WERI-Rb-1 (cell line): ENCODE measurements around the gene TMEM168.
"Not testable (repeated sequence)": the region's sequence is repeated elsewhere in the genome, so short reads cannot be mapped to it uniquely, and the experiment has no call there.

Experiments used
- DNase-seq: peaks from one replicate; pipeline ENCODE4 v3.0.0-alpha.2; 2020
- H3K27ac ChIP-seq: fragments of 250-450 bp; sonication (Bioruptor Pico); 2 replicates; pipeline ENCODE4 v1.5.1; 2020; ENCODE audit warnings: mild to moderate bottlenecking, moderate library complexity
- H3K27me3 ChIP-seq: fragments of 250-450 bp; sonication (Bioruptor Pico); 2 replicates; pipeline ENCODE4 v1.5.1; 2021; ENCODE audit warnings: mild to moderate bottlenecking, low read depth, moderate library complexity; ENCODE audit not compliant: insufficient read depth, severe bottlenecking
- H3K36me3 ChIP-seq: fragments of 250-450 bp; sonication (Bioruptor Pico); 2 replicates; pipeline ENCODE4 v1.5.1; 2020; ENCODE audit warnings: mild to moderate bottlenecking, moderate library complexity
- H3K4me3 ChIP-seq: 2 replicates; pipeline ENCODE4 v1.5.1; 2011; ENCODE audit warnings: low read depth, mild to moderate bottlenecking, control low read depth, low read length
- H3K9me3 ChIP-seq: fragments of 250-450 bp; sonication (Bioruptor Pico); 2 replicates; pipeline ENCODE4 v1.5.1; 2021; ENCODE audit warnings: mild to moderate bottlenecking, moderate library complexity; ENCODE audit not compliant: severe bottlenecking
- CTCF ChIP-seq: IDR thresholded peaks from 2 replicates; pipeline ENCODE4 v1.5.1; 2011; ENCODE audit warnings: low read depth, mild to moderate bottlenecking, control low read depth, inconsistent platforms, low read length

Gene TMEM168

GRCh38 chr7:112798274-112799159 is 8.3 kb upstream of the TMEM168 start:
- H3K27ac ChIP-seq, result no peak overlapping the region
- no peak overlapping the region for H3K4me3 ChIP-seq
- H3K36me3 ChIP-seq, result no peaks in the 10 kb centered on the region
- DNase-seq, result no peak
- H3K27me3 ChIP-seq, result no peaks in the 10 kb centered on the region
- TF ChIP-seq CTCF, result no peak
- no peaks in the 10 kb centered on the region for H3K9me3 ChIP-seq

GRCh38 chr7:112796552-112796951 is 6.4 kb upstream of the TMEM168 start:
- DNase-seq, H3K36me3 ChIP-seq: not testable (repeated sequence)

GRCh38 chr7:112792441-112792840 is 2.2 kb upstream of the TMEM168 start:
- TF ChIP-seq CTCF, result no peak
- Histone ChIP-seq H3K36me3 (no peaks in the 10 kb centered on the region), H3K4me3 (no peak overlapping the region), H3K27ac (no peak overlapping the region), H3K27me3 (no peaks in the 10 kb centered on the region), H3K9me3 (no peaks in the 10 kb centered on the region)
- no peak for DNase-seq

More at GRCh38 chr7:112796552-112796951, 6.4 kb upstream of the TMEM168 start:
- H3K27me3 ChIP-seq, H3K27ac ChIP-seq, H3K4me3 ChIP-seq, H3K9me3 ChIP-seq: not testable (repeated sequence)

- H3K36me3 ChIP-seq, result no peaks in the 10 kb centered on the region
- no peaks in the 10 kb centered on the region for H3K27me3 ChIP-seq
- H3K27ac ChIP-seq, result no peak overlapping the region
- no peak for DNase-seq
- H3K4me3 ChIP-seq, result no peak overlapping the region
- no peaks in the 10 kb centered on the region for H3K9me3 ChIP-seq
- TF ChIP-seq CTCF, result no peak
Measured at GRCh38 chr7:112791465-112792168, 1.4 kb upstream of the TMEM168 start.

- no peak for DNase-seq
- no peak for TF ChIP-seq CTCF
- no peaks in the 10 kb centered on the region for H3K36me3 ChIP-seq
- H3K9me3 ChIP-seq, result no peaks in the 10 kb centered on the region
- no peaks in the 10 kb centered on the region for H3K27me3 ChIP-seq
- H3K4me3 ChIP-seq, result peak overlapping the region; percentile 82
- H3K27ac ChIP-seq, result peak overlapping the region; percentile 84; the same call in 1 of the 2 replicates
Measured at GRCh38 chr7:112790586-112791003, 402 bp upstream of the TMEM168 start.

GRCh38 chr7:112789453-112789816 is 758 bp downstream of the TMEM168 start:
- no peak for TF ChIP-seq CTCF
- no peak for DNase-seq

More at GRCh38 chr7:112789453-112789816, 758 bp downstream of the TMEM168 start:
- Histone ChIP-seq H3K27me3 (no peaks in the 10 kb centered on the region), H3K9me3 (no peaks in the 10 kb centered on the region), H3K27ac (peak overlapping the region; percentile 84), H3K4me3 (peak overlapping the region; percentile 82), H3K36me3 (no peaks in the 10 kb centered on the region; the same call in 1 of the 2 replicates)
